HUES48 (cell line): ENCODE results near the gene OSCP1.
A peak's percentile ranks its signal among the peaks of the same experiment; 100 is the strongest.

Source experiments
- H3K27ac ChIP-seq: one replicate; pipeline ENCODE4 v1.7.0; 2013; ENCODE audit warnings: low read depth, low read length, inconsistent platforms
- H3K27me3 ChIP-seq: 2 replicates; pipeline ENCODE4 v1.6.1; 2013; ENCODE audit warnings: mild to moderate bottlenecking, low read length; ENCODE audit not compliant: control insufficient read depth, insufficient read depth
- H3K36me3 ChIP-seq: 2 replicates; pipeline ENCODE4 v1.6.1; 2013; ENCODE audit warnings: low read length; ENCODE audit not compliant: control insufficient read depth, insufficient read depth
- H3K4me1 ChIP-seq: 2 replicates; pipeline ENCODE4 v1.6.1; 2013; ENCODE audit warnings: mild to moderate bottlenecking, low read length; ENCODE audit not compliant: control insufficient read depth, insufficient read depth
- H3K4me3 ChIP-seq: 2 replicates; pipeline ENCODE4 v1.5.1; 2013; ENCODE audit warnings: mild to moderate bottlenecking, low read depth, low read length
- H3K9ac ChIP-seq: 2 replicates; pipeline ENCODE4 v1.6.1; 2013; ENCODE audit warnings: mild to moderate bottlenecking, low read depth, low read length, moderate library complexity
- H3K9me3 ChIP-seq: 2 replicates; pipeline ENCODE4 v1.6.1; 2013; ENCODE audit warnings: low read length; ENCODE audit not compliant: control insufficient read depth, insufficient read depth

Gene OSCP1

GRCh38 chr1:36390411-36390810, 59.8 kb downstream of the OSCP1 start:
- peaks cover 39% of the 10 kb centered on the region for H3K36me3 ChIP-seq
- H3K9me3 ChIP-seq: no peaks in the 10 kb centered on the region
- no peak overlapping the region for H3K4me3 ChIP-seq
- peaks cover 14% of the 10 kb centered on the region for H3K4me1 ChIP-seq
- H3K27me3 ChIP-seq: no peaks in the 10 kb centered on the region
- no peak overlapping the region for H3K9ac ChIP-seq
- H3K27ac ChIP-seq: no peak overlapping the region

GRCh38 chr1:36389999-36390398, 60.3 kb downstream of the OSCP1 start:
- peaks cover 14% of the 10 kb centered on the region for H3K4me1 ChIP-seq
- H3K27ac ChIP-seq: no peak overlapping the region
- H3K36me3 ChIP-seq: peaks cover 39% of the 10 kb centered on the region
- no peaks in the 10 kb centered on the region for H3K27me3 ChIP-seq
- H3K9ac ChIP-seq: no peak overlapping the region
- no peaks in the 10 kb centered on the region for H3K9me3 ChIP-seq
- H3K4me3 ChIP-seq: no peak overlapping the region

- Histone ChIP-seq H3K9ac (no peak overlapping the region), H3K27ac (no peak overlapping the region), H3K9me3 (no peaks in the 10 kb centered on the region), H3K4me1 (peaks cover 18% of the 10 kb centered on the region), H3K4me3 (no peak overlapping the region), H3K36me3 (peaks cover 38% of the 10 kb centered on the region), H3K27me3 (no peaks in the 10 kb centered on the region)
Measured at GRCh38 chr1:36389261-36389660, 61.0 kb downstream of the OSCP1 start.

GRCh38 chr1:36387141-36387949, 62.9 kb downstream of the OSCP1 start:
- Histone ChIP-seq H3K4me1 (peaks cover 19% of the 10 kb centered on the region), H3K9me3 (no peaks in the 10 kb centered on the region), H3K27ac (peak overlapping the region; percentile 99), H3K27me3 (no peaks in the 10 kb centered on the region), H3K36me3 (peaks cover 19% of the 10 kb centered on the region), H3K9ac (peak overlapping the region; percentile 96), H3K4me3 (peak overlapping the region; percentile 73)

- Histone ChIP-seq H3K36me3 (peaks cover 12% of the 10 kb centered on the region), H3K4me3 (peak overlapping the region; percentile 73), H3K27me3 (no peaks in the 10 kb centered on the region), H3K9me3 (no peaks in the 10 kb centered on the region), H3K9ac (peak overlapping the region; percentile 96), H3K27ac (peak overlapping the region; percentile 99), H3K4me1 (peaks cover 19% of the 10 kb centered on the region)
Measured at GRCh38 chr1:36386265-36387140, 63.7 kb downstream of the OSCP1 start.

GRCh38 chr1:36385410-36386264, 64.6 kb downstream of the OSCP1 start, which contains the start of gene STK40:
Gene STK40, minus strand, starts transcription at chr1:36385924. Its CDS starts 24,592 bp downstream, at chr1:36361332.
- H3K9me3 ChIP-seq: no peaks in the 10 kb centered on the region
- peak within 1 kb of the TSS; percentile 88 for H3K4me3 ChIP-seq
- no peaks in the 10 kb centered on the region for H3K27me3 ChIP-seq
- peak within 1 kb of the TSS; percentile 99 for H3K27ac ChIP-seq
- peak within 1 kb of the TSS; percentile 96 for H3K9ac ChIP-seq
- H3K4me1 ChIP-seq: peaks cover 19% of the 10 kb centered on the region
- H3K36me3 ChIP-seq: peaks cover 6% of the 10 kb centered on the region

- H3K4me3 ChIP-seq: peak overlapping the region; percentile 88
- H3K9ac ChIP-seq: peak overlapping the region; percentile 59; the same call in 1 of the 2 replicates
- peaks cover 19% of the 10 kb centered on the region for H3K4me1 ChIP-seq
- no peaks in the 10 kb centered on the region for H3K27me3 ChIP-seq
- H3K9me3 ChIP-seq: no peaks in the 10 kb centered on the region
- H3K36me3 ChIP-seq: 0 out of 2 replicates have a peak, but pooled peaks cover 4% of the 10 kb centered on the region
- H3K27ac ChIP-seq: peak overlapping the region; percentile 91
Measured at GRCh38 chr1:36384542-36385409, 65.5 kb downstream of the OSCP1 start.

- Histone ChIP-seq H3K4me1 (peaks cover 19% of the 10 kb centered on the region), H3K4me3 (no peak overlapping the region), H3K36me3 (0 out of 2 replicates have a peak, but pooled peaks cover 8% of the 10 kb centered on the region), H3K9ac (no peak overlapping the region), H3K9me3 (no peaks in the 10 kb centered on the region), H3K27me3 (no peaks in the 10 kb centered on the region), H3K27ac (no peak overlapping the region)
Measured at GRCh38 chr1:36383240-36383639, 67.0 kb downstream of the OSCP1 start.

- H3K9me3 ChIP-seq: no peaks in the 10 kb centered on the region
Measured at GRCh38 chr1:36382669-36383068, 67.6 kb downstream of the OSCP1 start.

More at GRCh38 chr1:36382669-36383068, 67.6 kb downstream of the OSCP1 start:
- 0 out of 2 replicates have a peak, but pooled peaks cover 4% of the 10 kb centered on the region for H3K36me3 ChIP-seq
- no peak overlapping the region for H3K27ac ChIP-seq
- H3K4me3 ChIP-seq: no peak overlapping the region
- peaks cover 16% of the 10 kb centered on the region for H3K4me1 ChIP-seq
- no peaks in the 10 kb centered on the region for H3K27me3 ChIP-seq
- H3K9ac ChIP-seq: no peak overlapping the region
